SK-N-SH treated with all-trans-retinoic acid at 6 μM for 48 hours (cell line): ENCODE results near the gene FAM241B.

Experiments used
- ATAC-seq: fragments of 200-7000 bp; cut with Tn5 transposase; 3 replicates; pipeline ENCODE4 v1.9.1; 2020; ENCODE audit warnings: mild to moderate bottlenecking, moderate library complexity
- ARNTL ChIP-seq: fragments of 450-650 bp; formaldehyde crosslinking; IDR thresholded peaks from 2 replicates; pipeline ENCODE4 v1.5.0; 2020; ENCODE audit warnings: low read depth, mild to moderate bottlenecking, moderate library complexity, borderline replicate concordance
- BACH2 ChIP-seq: fragments of 250-450 bp; sonication (Bioruptor Pico); IDR thresholded peaks from 2 replicates; pipeline ENCODE4 v1.9.0; 2021; ENCODE audit warnings: mild to moderate bottlenecking, borderline replicate concordance
- CSDC2 ChIP-seq: fragments of 250-450 bp; sonication (Bioruptor Pico); IDR thresholded peaks from 2 replicates; pipeline ENCODE4 v1.5.0; 2020; ENCODE audit warnings: mild to moderate bottlenecking, moderate library complexity
- GLIS3 ChIP-seq: fragments of 250-450 bp; sonication (Bioruptor Pico); IDR thresholded peaks from 2 replicates; pipeline ENCODE4 v1.5.0; 2020; ENCODE audit warnings: mild to moderate bottlenecking, moderate library complexity
- ISL1 ChIP-seq: fragments of 250-450 bp; sonication (Bioruptor Pico); IDR thresholded peaks from 2 replicates; pipeline ENCODE4 v2.1.2; 2022; ENCODE audit warnings: mild to moderate bottlenecking, moderate library complexity
- OSR1 ChIP-seq: fragments of 250-450 bp; sonication (Bioruptor Pico); IDR thresholded peaks from 2 replicates; pipeline ENCODE4 v1.8.0; 2022; ENCODE audit warnings: moderate library complexity, mild to moderate bottlenecking, inconsistent platforms
- PATZ1 ChIP-seq: fragments of 250-450 bp; sonication (Bioruptor Pico); IDR thresholded peaks from 2 replicates; pipeline ENCODE4 v1.8.0; 2020; ENCODE audit warnings: mild to moderate bottlenecking, moderate library complexity, borderline replicate concordance
- POU6F1 ChIP-seq: fragments of 250-450 bp; sonication (Bioruptor Pico); IDR thresholded peaks from 2 replicates; pipeline ENCODE4 v1.8.0; 2021; ENCODE audit warnings: low read depth, mild to moderate bottlenecking, moderate library complexity, borderline replicate concordance
- PPARA ChIP-seq: fragments of 250-450 bp; sonication (Bioruptor Pico); IDR thresholded peaks from 2 replicates; pipeline ENCODE4 v1.5.0; 2020; ENCODE audit warnings: mild to moderate bottlenecking, borderline replicate concordance
- RARB ChIP-seq: fragments of 250-450 bp; sonication (Bioruptor Pico); IDR thresholded peaks from 2 replicates; pipeline ENCODE4 v1.8.0; 2021; ENCODE audit warnings: mild to moderate bottlenecking, moderate library complexity
- SNAI2 ChIP-seq: fragments of 250-450 bp; sonication (Bioruptor Pico); IDR thresholded peaks from 2 replicates; pipeline ENCODE4 v1.5.0; 2020; ENCODE audit warnings: mild to moderate bottlenecking, moderate library complexity
- TCF4 ChIP-seq: fragments of 250-450 bp; sonication (Bioruptor Pico); IDR thresholded peaks from 2 replicates; pipeline ENCODE4 v1.8.0; 2021; ENCODE audit warnings: mild to moderate bottlenecking, moderate library complexity, borderline replicate concordance
- TOX ChIP-seq: fragments of 250-450 bp; sonication (Bioruptor Pico); IDR thresholded peaks from 2 replicates; pipeline ENCODE4 v1.8.0; 2021; ENCODE audit warnings: mild to moderate bottlenecking, moderate library complexity, borderline replicate concordance
- ZC3H10 ChIP-seq: fragments of 250-450 bp; sonication (Bioruptor Pico); IDR thresholded peaks from 2 replicates; pipeline ENCODE4 v1.5.1; 2021; ENCODE audit warnings: mild to moderate bottlenecking, moderate library complexity
- ZFP3 ChIP-seq: fragments of 250-450 bp; sonication (Bioruptor Pico); IDR thresholded peaks from 2 replicates; pipeline ENCODE4 v1.5.0; 2020; ENCODE audit warnings: mild to moderate bottlenecking, moderate library complexity
- ZFP30 ChIP-seq: fragments of 450-650 bp; formaldehyde crosslinking; IDR thresholded peaks from 2 replicates; pipeline ENCODE4 v1.5.0; 2022; ENCODE audit warnings: mild to moderate bottlenecking, moderate library complexity
- ZNF565 ChIP-seq: fragments of 450-650 bp; formaldehyde crosslinking; conservative IDR thresholded peaks from 2 replicates; pipeline ENCODE4 v1.5.0; 2020; ENCODE audit warnings: low read depth, mild to moderate bottlenecking, moderate library complexity
- ZNF70 ChIP-seq: fragments of 450-650 bp; formaldehyde crosslinking; IDR thresholded peaks from 2 replicates; pipeline ENCODE4 v1.5.0; 2020; ENCODE audit warnings: mild to moderate bottlenecking, moderate library complexity
- ZNF8 ChIP-seq: fragments of 450-650 bp; formaldehyde crosslinking; IDR thresholded peaks from 2 replicates; pipeline ENCODE4 v1.5.0; 2020; ENCODE audit warnings: mild to moderate bottlenecking, moderate library complexity
- TF ChIP-seq, protein P1 (sequence below): fragments of 250-450 bp; sonication (Bioruptor Pico); IDR thresholded peaks from 2 replicates; pipeline ENCODE4 v1.5.0; 2020; ENCODE audit warnings: mild to moderate bottlenecking, moderate library complexity
- TF ChIP-seq, protein P2 (sequence below): fragments of 250-450 bp; sonication (Bioruptor Pico); IDR thresholded peaks from 2 replicates; pipeline ENCODE4 v1.5.1; 2021; ENCODE audit warnings: mild to moderate bottlenecking, moderate library complexity

Gene FAM241B

DNA sequence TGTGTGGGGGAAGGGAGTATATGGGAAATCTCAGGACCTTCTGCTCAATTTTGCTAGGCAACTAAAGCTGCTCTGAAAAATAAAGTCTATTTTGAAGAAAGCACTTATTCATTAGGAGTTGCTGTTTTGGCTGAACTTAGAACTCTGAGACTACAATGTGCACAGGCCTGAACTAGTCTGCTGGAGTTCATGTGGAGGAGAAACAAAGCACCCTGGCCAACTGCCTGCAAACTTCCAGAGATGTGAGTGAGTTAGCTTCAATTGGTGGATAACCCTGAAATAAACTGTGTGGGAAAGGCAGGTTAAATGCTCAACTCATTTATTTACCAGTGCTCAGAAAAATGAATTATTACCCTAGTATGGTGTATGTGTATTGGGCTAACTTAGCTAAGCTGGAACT is 17.3 kb upstream of the FAM241B start:
- no peak for ATAC-seq
- no peak for TF ChIP-seq CSDC2 (CRISPR knock-in tag)
- no peak for TF ChIP-seq ISL1 (CRISPR knock-in tag)
- TF ChIP-seq, protein P1, sequence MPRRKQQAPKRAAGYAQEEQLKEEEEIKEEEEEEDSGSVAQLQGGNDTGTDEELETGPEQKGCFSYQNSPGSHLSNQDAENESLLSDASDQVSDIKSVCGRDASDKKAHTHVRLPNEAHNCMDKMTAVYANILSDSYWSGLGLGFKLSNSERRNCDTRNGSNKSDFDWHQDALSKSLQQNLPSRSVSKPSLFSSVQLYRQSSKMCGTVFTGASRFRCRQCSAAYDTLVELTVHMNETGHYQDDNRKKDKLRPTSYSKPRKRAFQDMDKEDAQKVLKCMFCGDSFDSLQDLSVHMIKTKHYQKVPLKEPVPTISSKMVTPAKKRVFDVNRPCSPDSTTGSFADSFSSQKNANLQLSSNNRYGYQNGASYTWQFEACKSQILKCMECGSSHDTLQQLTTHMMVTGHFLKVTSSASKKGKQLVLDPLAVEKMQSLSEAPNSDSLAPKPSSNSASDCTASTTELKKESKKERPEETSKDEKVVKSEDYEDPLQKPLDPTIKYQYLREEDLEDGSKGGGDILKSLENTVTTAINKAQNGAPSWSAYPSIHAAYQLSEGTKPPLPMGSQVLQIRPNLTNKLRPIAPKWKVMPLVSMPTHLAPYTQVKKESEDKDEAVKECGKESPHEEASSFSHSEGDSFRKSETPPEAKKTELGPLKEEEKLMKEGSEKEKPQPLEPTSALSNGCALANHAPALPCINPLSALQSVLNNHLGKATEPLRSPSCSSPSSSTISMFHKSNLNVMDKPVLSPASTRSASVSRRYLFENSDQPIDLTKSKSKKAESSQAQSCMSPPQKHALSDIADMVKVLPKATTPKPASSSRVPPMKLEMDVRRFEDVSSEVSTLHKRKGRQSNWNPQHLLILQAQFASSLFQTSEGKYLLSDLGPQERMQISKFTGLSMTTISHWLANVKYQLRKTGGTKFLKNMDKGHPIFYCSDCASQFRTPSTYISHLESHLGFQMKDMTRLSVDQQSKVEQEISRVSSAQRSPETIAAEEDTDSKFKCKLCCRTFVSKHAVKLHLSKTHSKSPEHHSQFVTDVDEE (CRISPR knock-in tag): no peak
- no peak for TF ChIP-seq ZNF70 (CRISPR knock-in tag)
- TF ChIP-seq GLIS3: no peak
- TF ChIP-seq, protein P2, sequence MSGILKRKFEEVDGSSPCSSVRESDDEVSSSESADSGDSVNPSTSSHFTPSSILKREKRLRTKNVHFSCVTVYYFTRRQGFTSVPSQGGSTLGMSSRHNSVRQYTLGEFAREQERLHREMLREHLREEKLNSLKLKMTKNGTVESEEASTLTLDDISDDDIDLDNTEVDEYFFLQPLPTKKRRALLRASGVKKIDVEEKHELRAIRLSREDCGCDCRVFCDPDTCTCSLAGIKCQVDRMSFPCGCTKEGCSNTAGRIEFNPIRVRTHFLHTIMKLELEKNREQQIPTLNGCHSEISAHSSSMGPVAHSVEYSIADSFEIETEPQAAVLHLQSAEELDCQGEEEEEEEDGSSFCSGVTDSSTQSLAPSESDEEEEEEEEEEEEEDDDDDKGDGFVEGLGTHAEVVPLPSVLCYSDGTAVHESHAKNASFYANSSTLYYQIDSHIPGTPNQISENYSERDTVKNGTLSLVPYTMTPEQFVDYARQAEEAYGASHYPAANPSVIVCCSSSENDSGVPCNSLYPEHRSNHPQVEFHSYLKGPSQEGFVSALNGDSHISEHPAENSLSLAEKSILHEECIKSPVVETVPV (CRISPR knock-in tag): no peak
- TF ChIP-seq BACH2 (CRISPR knock-in tag): no peak
- TF ChIP-seq TCF4 (CRISPR knock-in tag): no peak
- no peak for TF ChIP-seq POU6F1
- TF ChIP-seq ZFP30 (CRISPR knock-in tag): no peak
- no peak for TF ChIP-seq ZC3H10 (CRISPR knock-in tag)
- TF ChIP-seq ZFP3 (CRISPR knock-in tag): no peak
- no peak for TF ChIP-seq TOX (CRISPR knock-in tag)
- no peak for TF ChIP-seq PPARA (CRISPR knock-in tag)
- no peak for TF ChIP-seq ZNF8 (CRISPR knock-in tag)

- TF ChIP-seq PPARA (CRISPR knock-in tag) (no peak), RARB (CRISPR knock-in tag) (no peak), ZNF70 (CRISPR knock-in tag) (no peak), ISL1 (CRISPR knock-in tag) (no peak), SNAI2 (CRISPR knock-in tag) (no peak), CSDC2 (CRISPR knock-in tag) (no peak), ZFP30 (CRISPR knock-in tag) (no peak), TOX (CRISPR knock-in tag) (no peak), OSR1 (no peak), ARNTL (CRISPR knock-in tag) (no peak), PATZ1 (CRISPR knock-in tag) (no peak), ZNF565 (CRISPR knock-in tag) (no peak), ZNF8 (CRISPR knock-in tag) (no peak), POU6F1 (no peak), ZFP3 (CRISPR knock-in tag) (no peak), GLIS3 (no peak)
- TF ChIP-seq, protein P1 (CRISPR knock-in tag): no peak
- TF ChIP-seq, protein P2 (CRISPR knock-in tag): no peak
- ATAC-seq: no peak
Observed at GRCh38 chr10:69614130-69614529, 15.9 kb upstream of the FAM241B start.
